HEK293T (cell line): ENCODE data around the gene ORMDL2.
A peak's percentile ranks its signal among the peaks of the same experiment; 100 is the strongest.

ENCODE experiments used
- CTCF ChIA-PET: fragments of 350-600 bp; formaldehyde crosslinking; extraction: SDS; loops from one replicate; lab custom pipeline; 2021; ENCODE audit warnings: antibody characterized with exemption, inconsistent platforms; lab: Yijun Ruan, JAX
- POLR2A ChIA-PET: fragments of 350-600 bp; formaldehyde crosslinking; extraction: SDS; loops from one replicate; lab custom pipeline; 2020; ENCODE audit warnings: antibody characterized with exemption, inconsistent platforms; lab: Yijun Ruan, JAX
- DNase-seq: peaks from one replicate; pipeline ENCODE4 v3.0.0; 2012; ENCODE audit warnings: mixed read lengths; ENCODE audit errors: extremely low spot score
- ARNT ChIP-seq: fragments of 450-650 bp; IDR thresholded peaks from 2 replicates; pipeline ENCODE4 v1.6.1; 2017; ENCODE audit warnings: mild to moderate bottlenecking
- BHLHE40 ChIP-seq: fragments of 450-650 bp; IDR thresholded peaks from 2 replicates; pipeline ENCODE4 v1.6.1; 2016; ENCODE audit warnings: mild to moderate bottlenecking, moderate library complexity, borderline replicate concordance
- CTBP1 ChIP-seq: fragments of 450-650 bp; IDR thresholded peaks from 2 replicates; pipeline ENCODE4 v1.6.1; 2016; ENCODE audit warnings: borderline replicate concordance
- ELF4 ChIP-seq: fragments of 450-650 bp; IDR thresholded peaks from 2 replicates; pipeline ENCODE4 v1.6.1; 2017; ENCODE audit warnings: antibody characterized with exemption
- FOXA1 ChIP-seq: fragments of 450-650 bp; IDR thresholded peaks from 2 replicates; pipeline ENCODE4 v1.6.1; 2016; ENCODE audit warnings: mild to moderate bottlenecking
- FOXK2 ChIP-seq: fragments of 450-650 bp; IDR thresholded peaks from 2 replicates; pipeline ENCODE4 v1.6.1; 2016; ENCODE audit warnings: mild to moderate bottlenecking
- FOXM1 ChIP-seq: fragments of 450-650 bp; IDR thresholded peaks from 2 replicates; pipeline ENCODE4 v1.6.1; 2017; ENCODE audit warnings: mild to moderate bottlenecking, borderline replicate concordance
- HDGF ChIP-seq: fragments of 450-650 bp; IDR thresholded peaks from 2 replicates; pipeline ENCODE4 v1.6.1; 2017; ENCODE audit warnings: antibody characterized with exemption, borderline replicate concordance
- L3MBTL2 ChIP-seq: fragments of 450-650 bp; conservative IDR thresholded peaks from 2 replicates; pipeline ENCODE4 v1.6.1; 2016; ENCODE audit warnings: mild to moderate bottlenecking
- LEF1 ChIP-seq: fragments of 450-650 bp; IDR thresholded peaks from 2 replicates; pipeline ENCODE4 v1.6.1; 2017; ENCODE audit warnings: mild to moderate bottlenecking, borderline replicate concordance
- NFRKB ChIP-seq: fragments of 450-650 bp; IDR thresholded peaks from 2 replicates; pipeline ENCODE4 v1.6.1; 2016; ENCODE audit warnings: mild to moderate bottlenecking, moderate library complexity
- SP1 ChIP-seq: fragments of 450-650 bp; IDR thresholded peaks from 2 replicates; pipeline ENCODE4 v1.6.1; 2017
- SUZ12 ChIP-seq: fragments of 450-650 bp; IDR thresholded peaks from 2 replicates; pipeline ENCODE4 v1.6.1; 2016; ENCODE audit warnings: mild to moderate bottlenecking
- TARDBP ChIP-seq: fragments of 450-650 bp; IDR thresholded peaks from 2 replicates; pipeline ENCODE4 v1.6.1; 2016
- ZNF384 ChIP-seq: fragments of 450-650 bp; IDR thresholded peaks from 2 replicates; pipeline ENCODE4 v1.6.1; 2016
- TF ChIP-seq, protein P1 (sequence below): fragments of 450-650 bp; IDR thresholded peaks from 2 replicates; pipeline ENCODE4 v1.6.1; 2016

ORMDL2 gene

DNA sequence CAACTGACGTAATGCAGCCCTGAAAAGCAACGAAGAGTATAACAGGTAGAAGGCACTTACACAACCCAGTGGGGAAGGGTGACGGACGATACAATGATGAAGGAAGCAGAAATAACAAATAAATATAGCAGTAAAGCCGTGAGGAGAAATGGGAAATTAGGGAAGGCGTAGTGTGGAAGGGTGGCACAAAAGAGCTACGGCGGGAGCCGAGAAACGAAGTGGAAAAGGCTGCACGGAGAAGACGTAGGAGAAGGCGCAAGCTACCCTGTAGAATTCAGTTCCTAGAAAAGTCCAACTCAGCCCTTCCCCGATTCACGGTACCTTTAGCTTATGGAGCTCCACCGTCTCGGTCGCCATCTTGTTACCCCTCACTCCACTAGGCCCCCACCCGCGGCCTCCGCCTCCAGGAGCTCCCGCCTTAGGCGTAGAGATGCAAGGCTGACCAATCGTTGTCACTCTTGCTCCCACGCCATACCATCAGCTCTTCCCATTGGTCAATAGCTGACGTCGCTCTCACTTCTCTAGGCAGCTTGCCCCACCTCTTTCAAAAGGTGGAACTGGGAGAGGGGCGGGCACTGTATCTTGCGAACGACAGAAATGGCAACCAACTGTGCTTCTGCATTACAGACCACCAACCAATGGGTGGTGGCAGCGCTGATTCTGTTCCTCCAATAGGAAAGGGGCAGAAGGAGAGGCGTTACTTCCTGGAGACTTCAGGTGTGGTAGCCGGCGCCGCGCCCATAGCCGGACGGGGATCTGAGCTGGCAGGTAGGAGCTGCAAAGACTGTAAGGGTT, at the start of gene ORMDL2, which contains the start of gene SARNP:
ORMDL2 (plus strand) TSS at position 697 of the 795 bp plus-strand sequence. CDS start 959 bp downstream, outside the sequence.
SARNP (minus strand) TSS at position 380 of the 795 bp plus-strand sequence; CDS start at position 357, 23 bp downstream.
- DNase-seq: peak; percentile 96
- ChIA-PET POLR2A (interaction anchor here (0.7 to 6.4 kb wide), 31 partner anchors 8 to 371 kb away, joined by 3 to 109 read pairs (median 5); partner anchors contain the start of genes CD63, DNAJC14, ERBB3 and GDF11), CTCF (interaction anchor here (0.6 to 2.3 kb wide), 7 partner anchors 12 to 112 kb away, joined by 3 to 13 read pairs (median 5); partner anchors contain the start of gene DNAJC14)
- peak; percentile 70 for TF ChIP-seq ELF4
- no peak for TF ChIP-seq BHLHE40
- TF ChIP-seq, protein P1, sequence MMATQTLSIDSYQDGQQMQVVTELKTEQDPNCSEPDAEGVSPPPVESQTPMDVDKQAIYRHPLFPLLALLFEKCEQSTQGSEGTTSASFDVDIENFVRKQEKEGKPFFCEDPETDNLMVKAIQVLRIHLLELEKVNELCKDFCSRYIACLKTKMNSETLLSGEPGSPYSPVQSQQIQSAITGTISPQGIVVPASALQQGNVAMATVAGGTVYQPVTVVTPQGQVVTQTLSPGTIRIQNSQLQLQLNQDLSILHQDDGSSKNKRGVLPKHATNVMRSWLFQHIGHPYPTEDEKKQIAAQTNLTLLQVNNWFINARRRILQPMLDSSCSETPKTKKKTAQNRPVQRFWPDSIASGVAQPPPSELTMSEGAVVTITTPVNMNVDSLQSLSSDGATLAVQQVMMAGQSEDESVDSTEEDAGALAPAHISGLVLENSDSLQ: peak; percentile 99
- peak; percentile 65; the same call in 1 of the 2 replicates for TF ChIP-seq NFRKB

DNA sequence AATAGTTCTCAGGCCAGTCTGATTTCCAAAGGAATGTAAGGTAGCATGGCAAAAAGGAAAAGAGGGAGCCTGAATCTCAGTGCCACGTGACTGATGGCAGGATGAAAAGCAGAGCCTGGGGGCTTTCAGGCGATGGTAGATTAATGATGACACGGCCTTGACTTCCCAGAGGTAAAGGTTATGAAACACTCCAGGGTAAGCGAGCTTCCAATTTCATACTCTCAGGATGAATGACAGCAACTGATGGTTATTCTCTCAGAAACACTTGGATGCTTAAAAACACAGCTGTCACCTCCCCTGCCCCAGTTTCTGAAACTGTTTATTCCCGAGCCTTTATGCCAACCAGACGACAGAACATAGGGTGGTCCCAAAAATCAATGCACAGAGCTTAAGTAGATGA, 46.1 kb upstream of the ORMDL2 start:
- ChIA-PET POLR2A (interaction anchor here (1.3 to 1.4 kb wide), 2 partner anchors 28 to 46 kb away, joined by 4 to 6 read pairs; partner anchors contain the start of genes ORMDL2 and SARNP), CTCF (no interaction called here)
- TF ChIP-seq ARNT (no peak), FOXM1 (no peak), SUZ12 (no peak), NFRKB (no peak), LEF1 (no peak), HDGF (no peak), TARDBP (no peak), SP1 (no peak), FOXK2 (no peak), FOXA1 (no peak), ELF4 (no peak), ZNF384 (no peak)
- TF ChIP-seq, protein P1: no peak
- DNase-seq: no peak

GRCh38 chr12:55777856-55778255, 40.0 kb upstream of the ORMDL2 start:
- ChIA-PET CTCF (no interaction called here), POLR2A (no interaction called here)
- TF ChIP-seq HDGF: no peak
- TF ChIP-seq LEF1: no peak
- no peak for TF ChIP-seq ARNT
- TF ChIP-seq TARDBP: no peak
- TF ChIP-seq FOXK2: no peak
- no peak for TF ChIP-seq L3MBTL2
- TF ChIP-seq ZNF384: no peak
- no peak for TF ChIP-seq CTBP1
- TF ChIP-seq, protein P1: no peak
- no peak for DNase-seq

- no peak for TF ChIP-seq SP1
- TF ChIP-seq TARDBP: no peak
- TF ChIP-seq, protein P1: no peak
- TF ChIP-seq ZNF384: no peak
- no peak for TF ChIP-seq FOXK2
- TF ChIP-seq CTBP1: no peak
- TF ChIP-seq BHLHE40: no peak
- TF ChIP-seq ARNT: no peak
- no peak for TF ChIP-seq SUZ12
- TF ChIP-seq L3MBTL2: no peak
- TF ChIP-seq NFRKB: no peak
- TF ChIP-seq FOXA1: no peak
- TF ChIP-seq HDGF: no peak
- no peak for TF ChIP-seq FOXM1
- TF ChIP-seq ELF4: no peak
- no peak for TF ChIP-seq LEF1
- ChIA-PET CTCF (no interaction called here), POLR2A (interaction anchor here (0.8 kb wide), 1 partner anchor 36 kb away, joined by 3 read pairs; no protein-coding TSS in a partner anchor)
- no peak for DNase-seq
Observed at GRCh38 chr12:55780685-55781084, 37.2 kb upstream of the ORMDL2 start.

- ChIA-PET CTCF (interaction anchor here (1.2 to 1.3 kb wide), 2 partner anchors 9 to 50 kb away, joined by 3 to 4 read pairs; no protein-coding TSS in a partner anchor), POLR2A (no interaction called here)
- DNase-seq: no peak
- TF ChIP-seq ZNF384: no peak
- no peak for TF ChIP-seq TARDBP
- no peak for TF ChIP-seq NFRKB
- no peak for TF ChIP-seq ELF4
- TF ChIP-seq, protein P1: no peak
- TF ChIP-seq HDGF: no peak
- no peak for TF ChIP-seq CTBP1
- no peak for TF ChIP-seq SUZ12
- TF ChIP-seq FOXM1: no peak
- TF ChIP-seq FOXA1: no peak
- no peak for TF ChIP-seq BHLHE40
- no peak for TF ChIP-seq SP1
Observed at GRCh38 chr12:55788546-55788945, 29.3 kb upstream of the ORMDL2 start.
